ENCODE data around the gene SLC11A1. TPM values are rescaled to one million over a fixed set of nuclear protein-coding genes. Genes with fewer than 3 reads are reported as not detected.
A peak's percentile ranks its signal among the peaks of the same experiment; 100 is the strongest.

Gene SLC11A1
- total RNA-seq, 1 donor from 2014 or later: 36.6 TPM

- H3K27me3 ChIP-seq: no peaks in the 10 kb centered on the region
- no peak for TF ChIP-seq CTCF (IDR thresholded peaks at IDR 0.05)
- no peak for TF ChIP-seq POLR2A (IDR thresholded peaks at IDR 0.05)
- no peak for TF ChIP-seq POLR2AphosphoS5 (IDR thresholded peaks at IDR 0.05; ENCODE audit: insufficient read depth in 1 of 2, low read depth in 1 of 2)
- H3K4me3 ChIP-seq: no peak overlapping the region
- H3K4me1 ChIP-seq: no peaks in the 10 kb centered on the region
- no peaks in the 10 kb centered on the region for H3K9me3 ChIP-seq
- no peak overlapping the region for H3K27ac ChIP-seq
- no peak for DNase-seq (ENCODE audit: extremely low spot score in 2 of 2)
- intact Hi-C loops (cut with DNase I): no loop called here
- H3K36me3 ChIP-seq: no peaks in the 10 kb centered on the region
Observed at GRCh38 chr2:218437969-218438368, 55.9 kb downstream of the SLC11A1 start.

- H3K27me3 ChIP-seq: no peaks in the 10 kb centered on the region
- H3K36me3 ChIP-seq: no peaks in the 10 kb centered on the region
- H3K9me3 ChIP-seq: no peaks in the 10 kb centered on the region
- no peaks in the 10 kb centered on the region for H3K4me1 ChIP-seq
- no peak overlapping the region for H3K27ac ChIP-seq
- H3K4me3 ChIP-seq: no peak overlapping the region
- no peak for DNase-seq (ENCODE audit: extremely low spot score in 2 of 2)
- intact Hi-C loops (cut with DNase I): no loop called here
- TF ChIP-seq POLR2AphosphoS5 (IDR thresholded peaks at IDR 0.05; ENCODE audit: insufficient read depth in 1 of 2, low read depth in 1 of 2) (no peak), POLR2A (IDR thresholded peaks at IDR 0.05) (no peak), CTCF (IDR thresholded peaks at IDR 0.05) (no peak)
Observed at GRCh38 chr2:218438596-218438995, 56.5 kb downstream of the SLC11A1 start.

- no peak overlapping the region for H3K27ac ChIP-seq
- no peaks in the 10 kb centered on the region for H3K9me3 ChIP-seq
- TF ChIP-seq CTCF (IDR thresholded peaks at IDR 0.05): no peak
- TF ChIP-seq POLR2A (IDR thresholded peaks at IDR 0.05): no peak
- no peak for TF ChIP-seq POLR2AphosphoS5 (IDR thresholded peaks at IDR 0.05; ENCODE audit: insufficient read depth in 1 of 2, low read depth in 1 of 2)
- no peak overlapping the region for H3K4me3 ChIP-seq
- peaks cover 0 to 6% of the 10 kb centered on the region in 2 donors for H3K36me3 ChIP-seq
- intact Hi-C loops (cut with DNase I): no loop called here
- H3K4me1 ChIP-seq: no peaks in the 10 kb centered on the region
- H3K27me3 ChIP-seq: no peaks in the 10 kb centered on the region
- no peak for DNase-seq (ENCODE audit: extremely low spot score in 2 of 2)
Observed at GRCh38 chr2:218444692-218445357, 62.8 kb downstream of the SLC11A1 start.

GRCh38 chr2:218445602-218446001 is 63.5 kb downstream of the SLC11A1 start:
- no peaks in the 10 kb centered on the region for H3K4me1 ChIP-seq
- H3K27ac ChIP-seq: no peak overlapping the region
- intact Hi-C loops (cut with DNase I): no loop called here
- DNase-seq (ENCODE audit: extremely low spot score in 2 of 2): no peak
- no peak for TF ChIP-seq POLR2A (IDR thresholded peaks at IDR 0.05)
- no peak for TF ChIP-seq CTCF (IDR thresholded peaks at IDR 0.05)
- TF ChIP-seq POLR2AphosphoS5 (IDR thresholded peaks at IDR 0.05; ENCODE audit: insufficient read depth in 1 of 2, low read depth in 1 of 2): no peak
- peaks cover 0 to 7% of the 10 kb centered on the region in 2 donors for H3K36me3 ChIP-seq
- no peaks in the 10 kb centered on the region for H3K27me3 ChIP-seq
- no peaks in the 10 kb centered on the region for H3K9me3 ChIP-seq
- H3K4me3 ChIP-seq: no peak overlapping the region

MicroRNA genes within 50 kb of the gene (microRNA counts, 767-probe panel; counts per million panel counts)
- 7,307 to 7,474 counts per million in 2 donors for microRNA hsa-miR-26b-5p

Small RNA genes within 50 kb of the gene (microRNA-seq; reads per million reads assigned to microRNA genes)
- 71,964 reads per million, percentile 98 among the genes with 10 or more reads in this experiment for gene MIR26B (ENCODE audit: borderline number of aligned reads, borderline replicate concordance)
- not detected for gene MIR6810 (ENCODE audit: borderline number of aligned reads, borderline replicate concordance)

Small RNA genes within 50 kb of the gene (small RNA-seq; reads per million reads assigned to genes)
- gene MIR26B (364 reads per million, percentile 98 among the genes with 10 or more reads in this experiment), gene MIR6810 (not detected)

Other genes starting within 250 kb of the SLC11A1 start
- gene CXCR1, start 215.3 kb upstream of the SLC11A1 start, total RNA-seq: 0.49 TPM
- 284 TPM for gene ARPC2, start 165.1 kb upstream of the SLC11A1 start, total RNA-seq
- 8.1 TPM for gene GPBAR1, start 121.3 kb upstream of the SLC11A1 start, total RNA-seq
- gene AAMP, start 112.1 kb upstream of the SLC11A1 start, total RNA-seq: 106 TPM
- gene PNKD, start 111.8 kb upstream of the SLC11A1 start, total RNA-seq: 28.7 TPM
- 232 TPM for gene TMBIM1, start 89.8 kb upstream of the SLC11A1 start, total RNA-seq
- gene CATIP, start 25.4 kb upstream of the SLC11A1 start, total RNA-seq: not detected
- gene CTDSP1, start 17.6 kb downstream of the SLC11A1 start, total RNA-seq: 103 TPM
- gene VIL1, start 36.9 kb downstream of the SLC11A1 start, total RNA-seq: not detected
- gene USP37, start 186.1 kb downstream of the SLC11A1 start, total RNA-seq: 23.3 TPM
- gene CNOT9, start 186.6 kb downstream of the SLC11A1 start, total RNA-seq: 46.4 TPM
- gene PLCD4, start 225.6 kb downstream of the SLC11A1 start, total RNA-seq: 12.0 TPM

Data from vagina (tissue), 2 donors.